Measurements from ENCODE around the gene GPA33.

The GPA33 gene

GRCh38 chr1:167126811-167127210 is 36.6 kb upstream of the GPA33 start:
- TF ChIP-seq, protein P1, sequence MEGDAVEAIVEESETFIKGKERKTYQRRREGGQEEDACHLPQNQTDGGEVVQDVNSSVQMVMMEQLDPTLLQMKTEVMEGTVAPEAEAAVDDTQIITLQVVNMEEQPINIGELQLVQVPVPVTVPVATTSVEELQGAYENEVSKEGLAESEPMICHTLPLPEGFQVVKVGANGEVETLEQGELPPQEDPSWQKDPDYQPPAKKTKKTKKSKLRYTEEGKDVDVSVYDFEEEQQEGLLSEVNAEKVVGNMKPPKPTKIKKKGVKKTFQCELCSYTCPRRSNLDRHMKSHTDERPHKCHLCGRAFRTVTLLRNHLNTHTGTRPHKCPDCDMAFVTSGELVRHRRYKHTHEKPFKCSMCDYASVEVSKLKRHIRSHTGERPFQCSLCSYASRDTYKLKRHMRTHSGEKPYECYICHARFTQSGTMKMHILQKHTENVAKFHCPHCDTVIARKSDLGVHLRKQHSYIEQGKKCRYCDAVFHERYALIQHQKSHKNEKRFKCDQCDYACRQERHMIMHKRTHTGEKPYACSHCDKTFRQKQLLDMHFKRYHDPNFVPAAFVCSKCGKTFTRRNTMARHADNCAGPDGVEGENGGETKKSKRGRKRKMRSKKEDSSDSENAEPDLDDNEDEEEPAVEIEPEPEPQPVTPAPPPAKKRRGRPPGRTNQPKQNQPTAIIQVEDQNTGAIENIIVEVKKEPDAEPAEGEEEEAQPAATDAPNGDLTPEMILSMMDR (IDR thresholded peaks at IDR 0.05; ENCODE audit: control insufficient read depth, extremely low read depth, insufficient read depth) = no peak
- H3K4me3 ChIP-seq (ENCODE audit: low read depth, low read length) = no peak overlapping the region
- DNase-seq (ENCODE audit: low read depth) = no peak

GRCh38 chr1:167126317-167126716 is 36.1 kb upstream of the GPA33 start:
- TF ChIP-seq, protein P1 (IDR thresholded peaks at IDR 0.05; ENCODE audit: control insufficient read depth, extremely low read depth, insufficient read depth) = no peak
- no peak overlapping the region for H3K4me3 ChIP-seq (ENCODE audit: low read depth, low read length)
- no peak for DNase-seq (ENCODE audit: low read depth)

DNA sequence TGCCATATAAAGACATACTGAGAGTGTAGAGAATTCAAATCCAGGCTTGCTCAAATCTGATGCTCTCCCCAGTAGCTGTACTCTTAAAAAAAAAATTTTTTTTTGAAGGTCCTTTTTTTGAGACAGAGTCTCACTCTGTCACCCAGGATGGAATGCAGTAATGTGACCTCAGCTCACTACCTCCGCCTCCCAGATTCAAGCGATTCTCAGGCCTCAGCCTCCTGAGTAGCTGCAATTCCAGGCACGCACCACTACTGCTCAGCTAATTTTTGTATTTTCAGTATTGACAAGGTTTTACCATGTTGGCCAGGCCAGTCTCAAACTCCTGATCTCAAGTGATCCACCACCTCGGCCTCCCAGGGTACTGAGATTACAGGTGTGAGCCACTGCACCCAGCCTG is 32.4 kb upstream of the GPA33 start:
- DNase-seq (ENCODE audit: low read depth) = no peak
- no peak overlapping the region for H3K4me3 ChIP-seq (ENCODE audit: low read depth, low read length)
- TF ChIP-seq, protein P1 (IDR thresholded peaks at IDR 0.05; ENCODE audit: control insufficient read depth, extremely low read depth, insufficient read depth) = no peak

DNA sequence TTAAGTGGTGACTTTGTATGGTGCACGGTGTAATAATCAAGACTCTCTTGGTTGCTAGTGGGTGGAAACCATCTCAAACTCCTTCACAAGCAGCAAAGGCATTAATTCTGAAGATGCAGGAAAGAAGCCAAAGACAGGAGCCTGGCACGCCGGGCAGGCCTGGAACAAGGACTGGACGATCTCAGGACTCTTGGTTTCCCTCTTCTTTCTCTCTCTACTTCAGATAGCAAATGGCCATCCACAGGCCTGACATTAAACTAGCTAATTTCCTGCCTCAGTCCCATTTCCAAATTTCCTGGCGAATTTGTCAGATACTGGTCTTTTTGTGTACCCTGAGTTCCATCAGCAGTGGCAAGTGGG is 31.9 kb upstream of the GPA33 start:
- TF ChIP-seq, protein P1 (IDR thresholded peaks at IDR 0.05; ENCODE audit: control insufficient read depth, extremely low read depth, insufficient read depth) = no peak
- no peak overlapping the region for H3K4me3 ChIP-seq (ENCODE audit: low read depth, low read length)
- DNase-seq (ENCODE audit: low read depth) = no peak

- no peak for DNase-seq (ENCODE audit: low read depth)
- TF ChIP-seq, protein P1 (IDR thresholded peaks at IDR 0.05; ENCODE audit: control insufficient read depth, extremely low read depth, insufficient read depth) = no peak
- no peak overlapping the region for H3K4me3 ChIP-seq (ENCODE audit: low read depth, low read length)
Measured at GRCh38 chr1:167121375-167122120, 31.4 kb upstream of the GPA33 start.

DNA sequence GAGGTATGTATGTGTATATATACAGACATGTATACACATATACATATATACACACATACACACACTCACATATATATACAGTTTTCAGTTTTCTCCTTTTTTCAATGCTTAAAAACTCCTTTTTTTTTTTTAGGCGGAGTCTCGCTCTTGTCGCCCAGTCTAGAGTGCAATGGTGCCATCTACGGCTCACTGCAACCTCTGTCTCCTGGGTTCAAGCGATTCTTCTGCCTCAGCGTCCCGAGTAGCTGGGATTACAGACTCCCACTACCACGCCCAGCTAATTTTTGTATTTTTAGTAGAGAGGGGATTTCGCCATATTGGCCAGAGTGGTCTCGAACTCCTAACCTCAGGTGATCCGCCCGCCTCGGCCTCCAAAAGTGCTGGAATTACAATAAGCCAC is 30.7 kb upstream of the GPA33 start:
- no peak for DNase-seq (ENCODE audit: low read depth)
- TF ChIP-seq, protein P1 (IDR thresholded peaks at IDR 0.05; ENCODE audit: control insufficient read depth, extremely low read depth, insufficient read depth) = no peak
- no peak overlapping the region for H3K4me3 ChIP-seq (ENCODE audit: low read depth, low read length)

DNA sequence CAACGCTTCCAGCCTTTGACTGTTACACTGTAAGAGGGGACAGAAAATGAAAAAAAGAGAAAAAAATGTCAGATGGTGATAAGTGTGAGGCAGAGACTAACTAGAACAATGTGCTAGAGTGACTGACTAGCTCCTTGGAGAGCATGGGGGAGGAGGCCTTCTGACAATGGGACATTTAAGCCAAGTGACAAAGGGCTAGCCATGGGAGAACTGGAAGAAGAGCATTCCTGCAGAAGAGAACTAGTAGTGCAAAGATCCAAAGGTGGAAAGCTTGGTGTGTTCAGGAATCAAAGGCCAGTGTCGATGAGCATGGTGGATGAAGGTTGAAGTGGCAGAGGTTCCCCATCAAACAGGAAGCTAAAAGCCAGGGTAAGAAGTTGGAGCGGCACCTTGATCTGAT is 29.5 kb upstream of the GPA33 start:
- TF ChIP-seq, protein P1 (IDR thresholded peaks at IDR 0.05; ENCODE audit: control insufficient read depth, extremely low read depth, insufficient read depth) = no peak
- no peak overlapping the region for H3K4me3 ChIP-seq (ENCODE audit: low read depth, low read length)

More for the DNA sequence above, 29.5 kb upstream of the GPA33 start:
- no peak for DNase-seq (ENCODE audit: low read depth)

Measured in LNCaP clone FGC (cell line).